Liver (tissue), 9 donors: ENCODE data around the gene BANP. TPM values are rescaled to one million over a fixed set of nuclear protein-coding genes. Genes with fewer than 3 reads are reported as not detected.

Experiments used
- DNase-seq: peaks from one replicate; pipeline ENCODE4 v3.0.0-alpha.2; 2017; ENCODE audit warnings: low spot score
- H3K27ac ChIP-seq, 2 donors: one replicate each; pipeline ENCODE4 v1.7.0; 2013; ENCODE audit warnings: inconsistent platforms in 2 of 2, low read length in 2 of 2, control low read depth in 1 of 2, low read depth in 1 of 2, mild to moderate bottlenecking in 1 of 2
- H3K27me3 ChIP-seq, 4 donors: one replicate each; pipeline versions ENCODE4 v1.6.1 to v1.7.0; 2013; ENCODE audit warnings: low read length in 3 of 4, inconsistent platforms in 1 of 4, mild to moderate bottlenecking in 1 of 4, moderate library complexity in 1 of 4; ENCODE audit not compliant: control insufficient read depth in 4 of 4, insufficient read depth in 4 of 4
- H3K36me3 ChIP-seq, 4 donors: one replicate each; pipeline versions ENCODE4 v1.6.1 to v1.7.0; 2013; ENCODE audit warnings: low read length in 3 of 4, mild to moderate bottlenecking in 3 of 4, low read depth in 1 of 4, moderate library complexity in 1 of 4; ENCODE audit not compliant: control insufficient read depth in 4 of 4, insufficient read depth in 3 of 4
- H3K4me1 ChIP-seq, 4 donors: one replicate each; pipeline versions ENCODE4 v1.6.1 to v1.7.0; 2013; ENCODE audit warnings: low read length in 3 of 4, mild to moderate bottlenecking in 3 of 4, moderate library complexity in 1 of 4; ENCODE audit not compliant: control insufficient read depth in 4 of 4, insufficient read depth in 4 of 4
- H3K4me3 ChIP-seq, 3 donors: one replicate each; pipeline versions ENCODE4 v1.6.1 to v1.7.0; 2013; ENCODE audit warnings: low read length in 3 of 3, control low read depth in 1 of 3, low read depth in 1 of 3, mild to moderate bottlenecking in 1 of 3
- H3K9ac ChIP-seq, 2 donors: one replicate each; pipeline ENCODE4 v1.7.0; 2013; ENCODE audit warnings: low read length in 2 of 2, mild to moderate bottlenecking in 2 of 2, moderate library complexity in 2 of 2, control low read depth in 1 of 2, low read depth in 1 of 2
- H3K9me3 ChIP-seq, 4 donors: one replicate each; pipeline versions ENCODE4 v1.6.1 to v1.7.0; 2013; ENCODE audit warnings: low read length in 3 of 4; ENCODE audit not compliant: control insufficient read depth in 4 of 4
- EGR1 ChIP-seq, 2 donors: IDR thresholded peaks; 2 replicates each; pipeline ENCODE4 v1.6.1; 2016 to 2018; ENCODE audit warnings: antibody characterized with exemption in 2 of 2, low read depth in 2 of 2
- FOXA1 ChIP-seq: IDR thresholded peaks from 2 replicates; pipeline ENCODE4 v1.6.1; 2016; ENCODE audit warnings: antibody characterized with exemption
- FOXA2 ChIP-seq: IDR thresholded peaks from 2 replicates; pipeline ENCODE4 v1.6.1; 2016; ENCODE audit warnings: antibody characterized with exemption
- GABPA ChIP-seq, 2 donors: IDR thresholded peaks in 1 of 2; conservative IDR thresholded peaks in 1 of 2; 2 replicates each; pipeline ENCODE4 v1.6.1; 2016; ENCODE audit warnings: antibody characterized with exemption in 2 of 2, mild to moderate bottlenecking in 1 of 2, moderate library complexity in 1 of 2
- HNF4A ChIP-seq, 2 donors: conservative IDR thresholded peaks; 2 replicates each; pipeline ENCODE4 v1.6.1; 2016; ENCODE audit warnings: antibody characterized with exemption in 2 of 2, mild to moderate bottlenecking in 2 of 2
- HNF4G ChIP-seq: IDR thresholded peaks from 2 replicates; pipeline ENCODE4 v1.6.1; 2016; ENCODE audit warnings: antibody characterized with exemption
- JUND ChIP-seq, 2 donors: IDR thresholded peaks; 2 replicates each; pipeline ENCODE4 v1.6.1; 2016; ENCODE audit warnings: antibody characterized with exemption in 2 of 2
- NR2F2 ChIP-seq: IDR thresholded peaks from 2 replicates; pipeline ENCODE4 v1.6.1; 2016; ENCODE audit warnings: antibody characterized with exemption
- RAD21 ChIP-seq, 2 donors: IDR thresholded peaks; 2 replicates each; pipeline ENCODE4 v1.6.1; 2016; ENCODE audit warnings: antibody characterized with exemption in 2 of 2, mild to moderate bottlenecking in 2 of 2
- RXRA ChIP-seq, 2 donors: IDR thresholded peaks; 2 replicates each; pipeline ENCODE4 v1.6.1; 2017 to 2018; ENCODE audit warnings: antibody characterized with exemption in 2 of 2, mild to moderate bottlenecking in 1 of 2
- SP1 ChIP-seq: IDR thresholded peaks from 2 replicates; pipeline ENCODE4 v1.6.1; 2018; ENCODE audit warnings: antibody characterized with exemption, mild to moderate bottlenecking
- TAF1 ChIP-seq: conservative IDR thresholded peaks from 2 replicates; pipeline ENCODE4 v1.6.1; 2016; ENCODE audit warnings: antibody characterized with exemption, mild to moderate bottlenecking
- YY1 ChIP-seq: IDR thresholded peaks from 2 replicates; pipeline ENCODE4 v1.6.1; 2016; ENCODE audit warnings: antibody characterized with exemption, mild to moderate bottlenecking
- WGBS: extraction: QIAGEN DNeasy Blood & Tissue Kit; methylation state at CpG from one replicate; pipeline ENCODE4 v1.1.7; 2013; 5-methylcytosine and 5-hydroxymethylcytosine counted together
- polyA plus RNA-seq, 2 donors: library from polyadenylated mRNA; stranded (reverse) in 1 of 2; unstranded in 1 of 2; fragments of 200-250 nt in 1 of 2; fragments of >200 nt in 1 of 2; fragmentation: Nextera tagmentation in 1 of 2; extraction: Ambion mirVana in 1 of 2; gene quantifications; one replicate each; pipeline versions ENCODE4 v1.2.1 to v1.2.3, GENCODE V29; 2013 to 2015
- total RNA-seq, 2 donors: library from RNA; depleted of rRNA; stranded (reverse); fragments of >200 nt; gene quantifications; one replicate each; pipeline ENCODE4 v1.2.3, GENCODE V29; 2014
- TF ChIP-seq, protein P1 (sequence below): IDR thresholded peaks from 2 replicates; pipeline ENCODE4 v1.6.1; 2016; ENCODE audit warnings: antibody characterized with exemption
- TF ChIP-seq, protein P2 (sequence below): IDR thresholded peaks from 2 replicates; pipeline ENCODE4 v1.6.1; 2016; ENCODE audit warnings: antibody characterized with exemption, mild to moderate bottlenecking
- TF ChIP-seq, protein P3 (sequence below): IDR thresholded peaks from 2 replicates; pipeline ENCODE4 v1.6.1; 2016; ENCODE audit warnings: antibody characterized with exemption
- TF ChIP-seq, protein P4 (sequence below): fragments of 150-350 bp; IDR thresholded peaks from 2 replicates; pipeline ENCODE4 v1.5.1; 2017; ENCODE audit warnings: improper control_type of control experiment, low read depth, low read length; ENCODE audit not compliant: missing input control
- TF ChIP-seq, protein P5 (sequence below): IDR thresholded peaks from 2 replicates; pipeline ENCODE4 v1.6.1; 2016; ENCODE audit warnings: antibody characterized with exemption
- donor health status: healthy.
- donor health status: healthy.
- donor health status: healthy.
- donor health status: healthy.
- donor health status: healthy.

BANP gene
- total and polyA plus RNA-seq, 4 donors = 4.9 to 20.7 (median 13.7) TPM

DNA sequence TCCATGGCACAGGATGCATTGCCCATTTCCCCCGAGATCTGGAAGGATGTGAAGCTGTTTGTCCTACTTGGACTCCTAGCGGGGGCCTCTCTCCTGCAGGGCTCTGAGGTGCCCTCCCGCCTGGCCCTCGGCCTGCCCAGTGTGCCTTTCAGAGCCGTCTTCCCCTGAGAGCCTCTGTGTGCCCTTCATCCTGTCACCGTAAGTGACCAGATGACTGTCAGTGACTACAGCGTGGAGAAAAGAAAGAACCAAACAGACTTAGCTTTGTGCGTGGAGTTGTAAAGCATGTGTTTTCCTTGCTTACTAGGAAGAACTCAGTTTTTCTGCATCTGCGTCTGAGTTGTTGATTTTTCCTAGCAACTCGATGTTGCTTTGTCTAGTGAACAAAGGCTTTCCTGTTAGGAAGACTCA, 56.1 kb downstream of the BANP start:
- no peaks in the 10 kb centered on the region for H3K27me3 ChIP-seq
- H3K4me1 ChIP-seq = no peaks in the 10 kb centered on the region
- no peak for TF ChIP-seq JUND (IDR thresholded peaks at IDR 0.05)
- TF ChIP-seq, protein P1, sequence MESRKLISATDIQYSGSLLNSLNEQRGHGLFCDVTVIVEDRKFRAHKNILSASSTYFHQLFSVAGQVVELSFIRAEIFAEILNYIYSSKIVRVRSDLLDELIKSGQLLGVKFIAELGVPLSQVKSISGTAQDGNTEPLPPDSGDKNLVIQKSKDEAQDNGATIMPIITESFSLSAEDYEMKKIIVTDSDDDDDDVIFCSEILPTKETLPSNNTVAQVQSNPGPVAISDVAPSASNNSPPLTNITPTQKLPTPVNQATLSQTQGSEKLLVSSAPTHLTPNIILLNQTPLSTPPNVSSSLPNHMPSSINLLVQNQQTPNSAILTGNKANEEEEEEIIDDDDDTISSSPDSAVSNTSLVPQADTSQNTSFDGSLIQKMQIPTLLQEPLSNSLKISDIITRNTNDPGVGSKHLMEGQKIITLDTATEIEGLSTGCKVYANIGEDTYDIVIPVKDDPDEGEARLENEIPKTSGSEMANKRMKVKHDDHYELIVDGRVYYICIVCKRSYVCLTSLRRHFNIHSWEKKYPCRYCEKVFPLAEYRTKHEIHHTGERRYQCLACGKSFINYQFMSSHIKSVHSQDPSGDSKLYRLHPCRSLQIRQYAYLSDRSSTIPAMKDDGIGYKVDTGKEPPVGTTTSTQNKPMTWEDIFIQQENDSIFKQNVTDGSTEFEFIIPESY = no peak
- no peak for TF ChIP-seq SP1
- no peak for TF ChIP-seq EGR1 (IDR thresholded peaks at IDR 0.05; ENCODE audit: low read depth in 2 of 2)
- TF ChIP-seq TAF1 = no peak
- TF ChIP-seq, protein P2, sequence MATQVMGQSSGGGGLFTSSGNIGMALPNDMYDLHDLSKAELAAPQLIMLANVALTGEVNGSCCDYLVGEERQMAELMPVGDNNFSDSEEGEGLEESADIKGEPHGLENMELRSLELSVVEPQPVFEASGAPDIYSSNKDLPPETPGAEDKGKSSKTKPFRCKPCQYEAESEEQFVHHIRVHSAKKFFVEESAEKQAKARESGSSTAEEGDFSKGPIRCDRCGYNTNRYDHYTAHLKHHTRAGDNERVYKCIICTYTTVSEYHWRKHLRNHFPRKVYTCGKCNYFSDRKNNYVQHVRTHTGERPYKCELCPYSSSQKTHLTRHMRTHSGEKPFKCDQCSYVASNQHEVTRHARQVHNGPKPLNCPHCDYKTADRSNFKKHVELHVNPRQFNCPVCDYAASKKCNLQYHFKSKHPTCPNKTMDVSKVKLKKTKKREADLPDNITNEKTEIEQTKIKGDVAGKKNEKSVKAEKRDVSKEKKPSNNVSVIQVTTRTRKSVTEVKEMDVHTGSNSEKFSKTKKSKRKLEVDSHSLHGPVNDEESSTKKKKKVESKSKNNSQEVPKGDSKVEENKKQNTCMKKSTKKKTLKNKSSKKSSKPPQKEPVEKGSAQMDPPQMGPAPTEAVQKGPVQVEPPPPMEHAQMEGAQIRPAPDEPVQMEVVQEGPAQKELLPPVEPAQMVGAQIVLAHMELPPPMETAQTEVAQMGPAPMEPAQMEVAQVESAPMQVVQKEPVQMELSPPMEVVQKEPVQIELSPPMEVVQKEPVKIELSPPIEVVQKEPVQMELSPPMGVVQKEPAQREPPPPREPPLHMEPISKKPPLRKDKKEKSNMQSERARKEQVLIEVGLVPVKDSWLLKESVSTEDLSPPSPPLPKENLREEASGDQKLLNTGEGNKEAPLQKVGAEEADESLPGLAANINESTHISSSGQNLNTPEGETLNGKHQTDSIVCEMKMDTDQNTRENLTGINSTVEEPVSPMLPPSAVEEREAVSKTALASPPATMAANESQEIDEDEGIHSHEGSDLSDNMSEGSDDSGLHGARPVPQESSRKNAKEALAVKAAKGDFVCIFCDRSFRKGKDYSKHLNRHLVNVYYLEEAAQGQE = no peak
- TF ChIP-seq, protein P3, sequence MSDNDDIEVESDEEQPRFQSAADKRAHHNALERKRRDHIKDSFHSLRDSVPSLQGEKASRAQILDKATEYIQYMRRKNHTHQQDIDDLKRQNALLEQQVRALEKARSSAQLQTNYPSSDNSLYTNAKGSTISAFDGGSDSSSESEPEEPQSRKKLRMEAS = no peak
- TF ChIP-seq RAD21 (IDR thresholded peaks at IDR 0.05) = no peak
- TF ChIP-seq GABPA (IDR thresholded peaks at IDR 0.05 in 1 of 2, conservative IDR thresholded peaks at IDR 0.05 in 1 of 2) = no peak
- TF ChIP-seq HNF4A (conservative IDR thresholded peaks at IDR 0.05) = no peak
- no peak for TF ChIP-seq HNF4G
- TF ChIP-seq YY1 = no peak
- no peak for TF ChIP-seq FOXA2
- TF ChIP-seq, protein P4, sequence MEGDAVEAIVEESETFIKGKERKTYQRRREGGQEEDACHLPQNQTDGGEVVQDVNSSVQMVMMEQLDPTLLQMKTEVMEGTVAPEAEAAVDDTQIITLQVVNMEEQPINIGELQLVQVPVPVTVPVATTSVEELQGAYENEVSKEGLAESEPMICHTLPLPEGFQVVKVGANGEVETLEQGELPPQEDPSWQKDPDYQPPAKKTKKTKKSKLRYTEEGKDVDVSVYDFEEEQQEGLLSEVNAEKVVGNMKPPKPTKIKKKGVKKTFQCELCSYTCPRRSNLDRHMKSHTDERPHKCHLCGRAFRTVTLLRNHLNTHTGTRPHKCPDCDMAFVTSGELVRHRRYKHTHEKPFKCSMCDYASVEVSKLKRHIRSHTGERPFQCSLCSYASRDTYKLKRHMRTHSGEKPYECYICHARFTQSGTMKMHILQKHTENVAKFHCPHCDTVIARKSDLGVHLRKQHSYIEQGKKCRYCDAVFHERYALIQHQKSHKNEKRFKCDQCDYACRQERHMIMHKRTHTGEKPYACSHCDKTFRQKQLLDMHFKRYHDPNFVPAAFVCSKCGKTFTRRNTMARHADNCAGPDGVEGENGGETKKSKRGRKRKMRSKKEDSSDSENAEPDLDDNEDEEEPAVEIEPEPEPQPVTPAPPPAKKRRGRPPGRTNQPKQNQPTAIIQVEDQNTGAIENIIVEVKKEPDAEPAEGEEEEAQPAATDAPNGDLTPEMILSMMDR = no peak
- TF ChIP-seq NR2F2 = no peak
- no peak for TF ChIP-seq RXRA (IDR thresholded peaks at IDR 0.05)
- TF ChIP-seq, protein P5, sequence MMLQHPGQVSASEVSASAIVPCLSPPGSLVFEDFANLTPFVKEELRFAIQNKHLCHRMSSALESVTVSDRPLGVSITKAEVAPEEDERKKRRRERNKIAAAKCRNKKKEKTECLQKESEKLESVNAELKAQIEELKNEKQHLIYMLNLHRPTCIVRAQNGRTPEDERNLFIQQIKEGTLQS = no peak
- no peak for TF ChIP-seq FOXA1
- H3K9ac ChIP-seq = no peak overlapping the region
- H3K4me3 ChIP-seq = no peak overlapping the region
- no peaks in the 10 kb centered on the region for H3K9me3 ChIP-seq
- H3K36me3 ChIP-seq = peaks cover 0 to 48% (median 29%) of the 10 kb centered on the region in 4 donors
- no peak overlapping the region for H3K27ac ChIP-seq
- DNase-seq = no peak
- 95% methylated on average over 10 of the region's 10 CpGs for WGBS
